ENCODE results near the gene CWC27.

Gene CWC27

GRCh38 chr5:64768358-64769312 lies at the start of gene CWC27, which contains the start of gene SREK1IP1:
CWC27 (plus strand) TSS chr5:64768930; CDS start chr5:64769147, 217 bp downstream.
SREK1IP1 (minus strand) TSS chr5:64768691; CDS start chr5:64768517, 174 bp downstream.
- peak; percentile 46 for DNase-seq

DNA sequence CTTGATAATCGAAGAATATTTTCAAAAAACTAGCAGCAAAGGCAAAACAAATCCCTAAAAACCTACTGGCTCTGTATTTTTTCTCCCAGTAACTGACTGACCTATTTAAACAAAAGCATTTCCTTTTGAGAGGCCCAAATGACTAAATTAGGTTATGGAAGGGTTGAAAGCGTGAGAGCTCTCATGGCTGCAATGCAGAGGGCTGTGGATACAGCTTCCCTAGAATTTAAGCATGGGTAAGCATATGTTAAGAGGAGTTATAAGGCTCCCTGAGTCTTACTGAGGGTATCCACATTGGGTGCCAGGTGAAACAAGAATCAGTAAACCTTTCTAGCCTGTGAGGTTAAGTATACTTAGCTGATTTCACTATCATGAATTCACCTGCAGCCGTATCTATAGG lies 46.1 kb upstream of the CWC27 start:
- DNase-seq = no peak

- no peak for DNase-seq
Observed at GRCh38 chr5:64727150-64727549, 41.6 kb upstream of the CWC27 start.

- DNase-seq = no peak
Observed at GRCh38 chr5:64742411-64742810, 26.3 kb upstream of the CWC27 start.

DNA sequence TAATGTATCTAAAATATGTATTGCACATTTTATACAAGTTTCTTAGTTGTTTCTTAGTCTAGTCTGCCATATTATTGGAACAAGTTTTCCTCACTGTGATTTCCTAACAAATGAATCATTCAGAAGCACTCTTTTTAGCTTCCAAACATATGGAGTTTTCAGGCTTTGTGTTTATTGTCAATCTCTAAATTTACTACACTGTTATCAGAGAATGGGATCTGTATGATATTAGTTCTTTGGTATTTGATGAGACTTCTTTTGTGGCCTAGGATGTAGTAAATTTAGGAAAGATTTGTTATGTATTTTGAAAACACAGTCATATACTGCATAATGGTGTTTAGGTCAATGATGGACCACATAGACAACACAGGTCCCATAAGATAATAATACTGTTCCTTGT lies 25.9 kb upstream of the CWC27 start:
- no peak for DNase-seq

DNA sequence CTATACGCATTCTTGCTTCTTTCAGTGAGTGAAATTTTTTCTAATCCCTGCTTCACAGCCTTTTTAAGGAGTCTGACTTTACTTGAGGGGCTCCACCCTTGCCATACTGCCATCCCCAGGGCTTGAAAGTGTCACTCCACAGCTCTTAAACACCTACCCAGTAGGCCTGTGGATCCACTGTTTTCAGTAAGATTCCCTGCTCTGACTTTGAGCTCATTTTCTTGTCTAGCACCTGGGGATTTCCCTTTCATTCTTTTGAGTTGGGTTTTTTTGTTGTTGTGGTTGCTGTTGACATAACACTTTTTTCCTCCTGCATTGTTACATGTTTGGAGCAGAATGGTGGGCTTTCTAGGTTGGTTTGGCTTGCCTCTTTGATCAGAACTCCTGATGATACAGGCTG lies 23.8 kb upstream of the CWC27 start:
- DNase-seq = no peak

DNA sequence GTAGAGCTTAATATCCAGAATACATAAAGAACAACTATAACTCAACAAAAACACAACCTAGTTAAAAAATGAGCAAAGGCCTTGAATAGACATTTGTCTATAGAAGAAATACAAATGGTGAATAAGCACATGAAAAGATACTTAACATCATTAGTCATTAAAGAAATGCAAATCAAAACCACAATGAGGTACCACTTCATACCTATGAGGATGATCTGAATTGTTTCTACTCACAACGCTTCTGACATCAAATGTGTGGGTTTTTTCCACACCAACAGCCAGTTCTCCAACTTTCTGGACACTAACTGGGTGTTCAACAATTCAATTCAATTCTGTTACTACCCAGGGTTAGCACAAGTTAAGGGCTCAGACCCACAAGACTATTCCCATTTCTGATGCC lies 22.3 kb upstream of the CWC27 start:
- DNase-seq = no peak

DNA sequence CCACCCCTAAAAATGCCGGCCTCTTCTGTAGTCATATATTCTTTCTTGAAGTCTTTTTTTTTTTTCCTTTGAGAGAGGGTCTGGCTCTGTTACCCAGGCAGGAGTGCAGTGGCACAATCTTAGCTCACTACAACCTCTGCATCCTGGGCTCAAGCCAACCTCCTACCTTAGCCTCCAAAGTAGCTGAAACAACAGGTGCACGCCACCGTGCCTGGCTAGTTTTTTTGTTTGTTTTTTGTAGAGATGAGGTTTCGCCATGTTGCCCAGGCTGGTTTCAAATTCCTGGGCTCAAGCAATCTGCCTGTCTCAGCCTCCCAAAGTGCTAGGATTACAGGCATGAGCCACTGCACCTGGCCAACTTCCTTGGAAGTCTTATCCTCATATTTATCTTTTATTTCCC lies 19.3 kb upstream of the CWC27 start:
- DNase-seq = no peak

GRCh38 chr5:64754066-64754465 lies 14.7 kb upstream of the CWC27 start:
- DNase-seq = no peak

DNA sequence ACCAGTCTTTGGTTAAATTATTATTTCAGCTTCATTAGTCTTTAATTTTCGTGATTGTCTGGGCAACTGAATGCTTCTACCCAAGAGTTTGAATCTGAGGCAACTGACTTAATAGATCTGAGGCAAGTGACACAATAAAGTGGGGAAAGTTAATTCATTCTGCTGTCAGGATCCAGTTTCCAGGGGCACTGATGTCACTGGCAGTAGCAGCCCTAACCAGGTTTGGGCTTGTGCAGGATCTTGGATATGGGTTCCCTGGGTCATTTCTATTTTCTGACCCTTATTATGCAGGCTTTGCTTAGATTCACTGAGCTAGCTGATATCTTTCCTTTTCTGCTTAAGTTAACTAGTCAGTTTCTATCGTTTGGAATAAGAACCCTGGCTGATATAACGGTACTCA lies 9.8 kb upstream of the CWC27 start:
- DNase-seq = no peak

DNA sequence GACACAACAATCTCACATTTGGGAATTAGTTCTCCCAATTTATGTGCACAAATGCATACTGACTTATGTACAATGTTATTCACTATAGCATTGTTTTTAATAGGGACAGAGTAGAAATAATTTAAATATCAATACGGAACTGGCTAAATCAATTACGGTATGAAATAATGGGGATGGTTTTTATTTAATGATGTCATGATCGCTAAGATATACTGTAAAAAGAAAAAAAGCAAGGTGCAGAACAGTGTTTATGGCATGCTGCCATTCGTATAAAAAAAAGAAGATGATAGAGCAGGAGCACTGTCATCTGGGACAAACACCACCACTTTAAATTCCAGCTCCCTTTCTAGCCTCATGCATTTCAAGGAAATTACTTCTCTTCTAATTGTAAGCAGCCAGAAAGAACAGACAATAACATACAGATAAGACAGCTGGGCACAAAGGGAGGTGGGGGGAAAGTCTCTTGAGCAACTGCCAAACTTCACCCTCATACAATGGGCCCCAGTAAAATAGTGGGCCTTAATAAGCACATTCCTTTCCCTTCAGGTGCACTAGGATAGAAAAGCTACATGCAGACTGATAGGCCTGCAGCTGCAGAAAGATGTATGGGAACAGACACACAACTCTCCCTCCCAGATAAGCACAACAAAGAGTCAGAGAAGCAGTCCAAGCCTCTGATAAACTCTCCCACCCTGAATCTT lies 8.6 kb upstream of the CWC27 start:
- DNase-seq = no peak

DNA sequence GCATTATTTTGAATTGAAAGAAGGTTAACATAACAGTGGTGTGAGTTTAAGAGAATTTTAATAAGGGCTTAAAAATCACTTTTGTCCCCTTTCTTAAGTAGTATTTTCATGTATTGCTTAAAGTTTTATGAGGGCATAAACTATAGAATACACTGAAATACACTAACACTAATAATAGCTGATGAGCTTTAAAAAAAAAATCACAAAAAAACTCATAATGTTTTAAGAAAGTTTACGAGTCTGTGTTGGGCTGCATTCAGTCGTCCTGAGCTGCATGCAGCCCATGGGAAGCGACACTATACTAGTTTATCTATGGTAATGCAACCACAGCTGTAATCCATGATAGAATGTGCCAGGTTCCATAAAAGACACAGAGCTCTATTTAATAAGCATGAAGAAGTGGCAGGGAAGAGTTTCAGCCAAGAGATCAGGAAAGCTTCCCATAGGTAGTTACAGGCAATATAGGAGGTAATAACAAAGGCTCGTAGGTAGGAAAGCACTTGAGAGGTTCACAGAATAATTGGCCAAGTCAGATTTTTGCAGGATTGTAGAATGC lies 4.7 kb upstream of the CWC27 start:
- no peak for DNase-seq

GRCh38 chr5:64765804-64766504 lies 2.8 kb upstream of the CWC27 start:
- DNase-seq = no peak

DNA sequence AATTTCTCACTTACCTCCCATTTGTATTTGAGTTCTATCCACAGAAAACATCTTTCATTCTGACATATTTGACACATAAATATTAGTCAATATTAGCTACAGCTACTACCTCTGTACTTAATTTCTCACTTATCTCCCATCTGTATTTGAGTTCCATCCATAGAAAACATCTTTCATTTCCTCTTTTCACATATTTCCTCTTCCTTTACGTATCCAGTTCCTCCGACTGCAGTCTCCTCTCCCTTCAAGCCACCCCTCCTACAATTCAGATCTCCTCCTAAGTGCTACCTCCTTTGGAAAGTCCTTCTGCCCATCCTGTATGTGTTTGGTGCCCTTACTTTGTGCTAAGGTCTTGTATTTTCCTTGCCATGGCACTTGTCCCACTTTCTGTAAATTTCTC lies 1.8 kb upstream of the CWC27 start:
- DNase-seq = no peak

GRCh38 chr5:64767959-64768357 lies 772 bp upstream of the CWC27 start:
- no peak for DNase-seq

- DNase-seq = no peak
Observed at GRCh38 chr5:64769855-64770254, 1.1 kb downstream of the CWC27 start.

GRCh38 chr5:64771736-64772135 lies 3.0 kb downstream of the CWC27 start:
- no peak for DNase-seq

GRCh38 chr5:64773533-64773932 lies 4.8 kb downstream of the CWC27 start:
- DNase-seq = no peak

DNA sequence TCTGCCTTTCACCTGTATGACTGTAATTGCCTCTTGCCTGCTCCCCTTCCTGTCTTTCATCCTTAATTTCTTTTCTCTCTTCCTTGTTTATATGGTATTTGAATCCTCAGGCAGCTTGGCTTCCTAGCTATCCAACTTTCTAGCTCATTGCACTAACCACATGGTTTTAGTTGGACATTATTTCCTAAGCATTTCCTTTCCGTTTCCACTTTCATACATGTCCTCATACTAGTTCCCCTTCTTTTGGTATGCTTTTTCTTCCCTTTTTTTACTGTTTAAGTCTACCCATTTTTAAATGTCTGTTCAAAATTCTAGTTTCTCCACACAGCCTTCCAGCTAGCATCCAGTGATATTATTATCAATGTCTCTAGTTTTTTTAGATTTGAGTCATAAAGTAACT lies 6.6 kb downstream of the CWC27 start:
- DNase-seq = no peak

DNA sequence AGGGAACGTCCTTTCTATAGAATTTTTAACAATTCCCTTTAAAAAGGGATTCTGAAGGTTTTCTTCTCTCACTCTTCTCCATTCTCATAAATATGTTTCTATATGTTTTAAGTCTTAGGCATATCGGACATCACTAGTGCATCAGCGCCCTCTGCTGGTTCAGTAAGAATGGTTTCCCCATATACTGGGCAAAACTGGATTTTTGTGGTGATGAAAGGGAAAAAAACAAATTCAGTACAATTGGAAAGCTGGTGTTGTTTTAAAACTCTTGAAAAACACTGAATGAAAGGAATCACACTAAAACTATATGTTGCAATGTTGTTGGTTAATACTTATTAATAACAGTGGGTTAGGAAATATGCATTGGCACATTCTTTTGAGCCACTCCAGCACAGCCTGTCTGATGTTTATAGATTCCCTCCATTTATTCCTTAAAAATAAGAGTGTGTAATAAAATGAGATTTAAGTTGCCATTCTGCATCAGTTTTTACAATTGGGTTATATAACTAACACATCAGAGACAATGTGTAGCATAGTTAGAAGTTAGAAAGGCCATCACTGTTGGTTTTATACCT lies 15.8 kb downstream of the CWC27 start:
- DNase-seq = no peak

GRCh38 chr5:64786372-64786771 lies 17.6 kb downstream of the CWC27 start:
- DNase-seq = no peak

DNA sequence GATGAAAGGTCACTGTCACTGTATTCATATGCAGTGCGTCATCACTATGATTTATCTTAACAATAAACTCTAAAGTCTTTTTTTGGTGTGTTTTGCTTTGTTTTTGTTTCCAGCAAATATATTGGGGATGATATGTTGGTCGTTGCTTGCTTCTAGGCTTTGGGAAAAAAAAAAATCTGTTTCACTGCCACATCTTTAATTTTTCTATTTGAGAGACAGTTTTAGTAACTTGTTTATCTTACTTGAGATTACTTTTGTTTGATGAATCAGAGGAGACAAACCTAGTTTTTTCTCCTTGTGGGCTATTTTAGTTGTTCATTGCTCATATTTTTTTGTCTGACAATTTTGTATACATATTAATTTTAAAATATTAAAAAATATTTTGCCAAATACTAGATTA lies 19.4 kb downstream of the CWC27 start:
- no peak for DNase-seq

DNA sequence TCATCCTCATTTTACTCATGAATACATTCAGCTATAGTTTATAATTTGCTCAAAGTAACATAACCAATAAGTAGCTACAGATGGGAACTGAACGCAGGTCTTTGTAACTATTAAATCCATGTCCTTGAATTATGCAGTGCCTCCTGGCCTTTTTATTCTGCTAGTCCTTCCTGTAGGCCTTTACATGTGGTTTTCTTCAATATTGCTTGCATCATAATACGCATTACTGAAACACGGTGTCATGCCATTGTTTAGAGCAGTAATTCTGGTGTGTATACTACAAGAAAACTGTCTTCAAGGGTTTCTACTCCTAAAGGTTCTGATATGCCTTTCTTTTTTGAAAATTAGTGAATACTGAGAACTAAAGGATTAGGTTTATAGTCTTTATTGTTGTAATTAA lies 20.7 kb downstream of the CWC27 start:
- no peak for DNase-seq
